Mesothelial cell of epicardium (in vitro differentiated cells): Measurements from ENCODE around the gene PTCD2. TPM values are rescaled to one million over a fixed set of nuclear protein-coding genes. Genes with fewer than 3 reads are reported as not detected.
A peak's percentile ranks its signal among the peaks of the same experiment; 100 is the strongest.

Experiments used
- DNase-seq, 2 experiments: peaks; one replicate each; pipeline ENCODE4 v3.0.0; 2021; ENCODE audit warnings: low spot score in 2 of 2; ENCODE audit not compliant: unreplicated experiment in 2 of 2
- H3K27ac Mint-ChIP-seq: 2 replicates; pipeline ENCODE4 v1.8.0; 2021; ENCODE audit warnings: mixed read lengths
- H3K27me3 Mint-ChIP-seq: 2 replicates; pipeline ENCODE4 v1.8.0; 2021; ENCODE audit warnings: low read depth, mixed read lengths
- H3K36me3 Mint-ChIP-seq: 2 replicates; pipeline ENCODE4 v1.8.0; 2021; ENCODE audit warnings: mixed read lengths
- H3K4me1 Mint-ChIP-seq: 2 replicates; pipeline ENCODE4 v1.8.0; 2021; ENCODE audit warnings: mixed read lengths
- H3K4me3 Mint-ChIP-seq: 2 replicates; pipeline ENCODE4 v1.8.0; 2021; ENCODE audit warnings: mild to moderate bottlenecking, moderate library complexity, mixed read lengths
- H3K9me3 Mint-ChIP-seq: 2 replicates; pipeline ENCODE4 v1.8.0; 2021; ENCODE audit warnings: mixed read lengths
- total RNA-seq: library from RNA; stranded (reverse); gene quantifications from 3 replicates; pipeline ENCODE4 v1.2.1, GENCODE V29; 2021
- TF ChIP-seq, protein P1 (sequence below): fragments of 200-600 bp; sonication (generic); IDR thresholded peaks from one replicate; pipeline ENCODE4 v1.5.0; 2021; ENCODE audit warnings: antibody characterized with exemption; ENCODE audit not compliant: unreplicated experiment

The PTCD2 gene, protein sequence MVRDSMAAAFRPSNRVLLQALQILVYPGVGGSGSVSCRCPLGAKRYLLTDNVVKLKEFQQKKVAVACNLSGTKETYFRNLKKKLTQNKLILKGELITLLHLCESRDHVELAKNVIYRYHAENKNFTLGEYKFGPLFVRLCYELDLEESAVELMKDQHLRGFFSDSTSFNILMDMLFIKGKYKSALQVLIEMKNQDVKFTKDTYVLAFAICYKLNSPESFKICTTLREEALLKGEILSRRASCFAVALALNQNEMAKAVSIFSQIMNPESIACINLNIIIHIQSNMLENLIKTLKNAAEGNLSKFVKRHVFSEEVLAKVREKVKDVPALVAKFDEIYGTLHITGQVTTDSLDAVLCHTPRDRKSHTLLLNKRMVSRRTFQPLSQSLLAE
- 12.2 to 14.5 TPM (median 13.6 TPM) in 3 replicates for total RNA-seq

DNA sequence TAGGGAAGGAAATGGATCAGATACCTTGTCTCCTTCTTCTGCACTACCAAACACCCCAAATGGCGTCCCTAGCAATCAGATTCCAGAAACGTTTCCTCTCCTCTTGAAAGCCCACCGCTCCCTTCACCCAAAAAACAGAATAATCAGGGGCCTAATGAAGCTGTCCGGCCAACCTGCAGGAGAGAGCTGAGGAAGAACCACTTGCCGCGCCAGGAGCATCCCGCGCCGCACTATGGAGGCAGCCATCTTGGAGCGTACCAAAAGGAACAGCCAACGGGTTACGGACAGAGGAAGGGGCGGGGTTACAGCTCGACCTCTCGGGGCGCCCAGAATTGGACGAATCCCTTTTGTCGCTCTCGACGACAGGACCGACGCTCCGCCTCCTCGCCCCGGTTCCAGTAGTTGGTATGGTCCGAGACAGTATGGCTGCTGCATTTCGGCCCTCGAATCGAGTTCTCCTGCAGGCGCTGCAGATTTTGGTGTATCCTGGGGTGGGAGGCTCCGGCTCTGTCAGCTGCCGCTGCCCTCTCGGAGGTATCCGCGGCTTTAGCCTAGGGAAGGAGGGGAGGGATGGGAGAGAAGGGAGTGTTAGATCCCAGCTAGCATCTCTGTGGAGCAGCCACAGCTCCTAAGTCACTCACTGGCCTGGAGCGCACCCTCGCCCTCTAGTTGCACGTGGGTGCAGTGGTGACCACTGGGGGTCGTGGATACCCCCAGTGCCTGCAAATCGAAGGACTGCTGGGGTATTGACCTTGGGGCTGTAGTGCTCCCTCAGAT lies at the start of gene PTCD2, which contains the start of gene MRPS27:
TSS of gene PTCD2 (plus strand) at position 398 of the 777 bp plus-strand sequence. CDS start at position 408, 10 bp downstream.
TSS of gene MRPS27 (minus strand) at position 265 of the 777 bp plus-strand sequence. CDS start at position 246, 19 bp downstream.
- TF ChIP-seq, protein P1, sequence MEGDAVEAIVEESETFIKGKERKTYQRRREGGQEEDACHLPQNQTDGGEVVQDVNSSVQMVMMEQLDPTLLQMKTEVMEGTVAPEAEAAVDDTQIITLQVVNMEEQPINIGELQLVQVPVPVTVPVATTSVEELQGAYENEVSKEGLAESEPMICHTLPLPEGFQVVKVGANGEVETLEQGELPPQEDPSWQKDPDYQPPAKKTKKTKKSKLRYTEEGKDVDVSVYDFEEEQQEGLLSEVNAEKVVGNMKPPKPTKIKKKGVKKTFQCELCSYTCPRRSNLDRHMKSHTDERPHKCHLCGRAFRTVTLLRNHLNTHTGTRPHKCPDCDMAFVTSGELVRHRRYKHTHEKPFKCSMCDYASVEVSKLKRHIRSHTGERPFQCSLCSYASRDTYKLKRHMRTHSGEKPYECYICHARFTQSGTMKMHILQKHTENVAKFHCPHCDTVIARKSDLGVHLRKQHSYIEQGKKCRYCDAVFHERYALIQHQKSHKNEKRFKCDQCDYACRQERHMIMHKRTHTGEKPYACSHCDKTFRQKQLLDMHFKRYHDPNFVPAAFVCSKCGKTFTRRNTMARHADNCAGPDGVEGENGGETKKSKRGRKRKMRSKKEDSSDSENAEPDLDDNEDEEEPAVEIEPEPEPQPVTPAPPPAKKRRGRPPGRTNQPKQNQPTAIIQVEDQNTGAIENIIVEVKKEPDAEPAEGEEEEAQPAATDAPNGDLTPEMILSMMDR, result no peak
- peak within 1 kb of the TSS; percentile 93 for H3K4me3 Mint-ChIP-seq
- peaks cover 18% of the 10 kb centered on the region for H3K4me1 Mint-ChIP-seq
- H3K27ac Mint-ChIP-seq, result peak within 1 kb of the TSS; percentile 94
- no peaks in the 10 kb centered on the region for H3K27me3 Mint-ChIP-seq
- peaks cover 16% of the 10 kb centered on the region for H3K36me3 Mint-ChIP-seq
- DNase-seq, result peak; percentile 87 to 89
- no peaks in the 10 kb centered on the region for H3K9me3 Mint-ChIP-seq

DNA sequence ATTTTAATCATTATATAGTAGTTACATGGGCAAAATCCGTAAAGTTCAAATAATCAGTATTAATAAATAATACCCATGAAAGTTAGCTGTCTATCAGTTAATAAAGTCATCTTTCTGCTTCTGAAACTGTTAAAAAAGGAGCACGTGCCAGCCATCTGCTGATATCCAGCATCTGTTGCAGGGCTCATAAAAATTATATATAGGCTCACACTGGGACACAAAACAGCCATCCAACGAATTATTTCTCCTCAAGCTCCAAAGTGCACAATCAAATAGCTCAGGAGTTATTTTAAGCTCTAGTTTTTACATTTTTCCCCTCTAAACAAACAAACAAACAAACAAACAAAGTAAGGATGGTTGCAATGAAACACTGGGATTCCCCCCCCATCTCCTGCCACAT lies 48.5 kb upstream of the PTCD2 start:
- no peak overlapping the region for H3K4me3 Mint-ChIP-seq
- TF ChIP-seq, protein P1, result no peak
- H3K9me3 Mint-ChIP-seq, result peaks cover 29% of the 10 kb centered on the region
- DNase-seq, result no peak
- peak overlapping the region; percentile 60 for H3K27ac Mint-ChIP-seq
- no peaks in the 10 kb centered on the region for H3K27me3 Mint-ChIP-seq
- peaks cover 38% of the 10 kb centered on the region for H3K36me3 Mint-ChIP-seq
- H3K4me1 Mint-ChIP-seq, result peaks cover 23% of the 10 kb centered on the region

DNA sequence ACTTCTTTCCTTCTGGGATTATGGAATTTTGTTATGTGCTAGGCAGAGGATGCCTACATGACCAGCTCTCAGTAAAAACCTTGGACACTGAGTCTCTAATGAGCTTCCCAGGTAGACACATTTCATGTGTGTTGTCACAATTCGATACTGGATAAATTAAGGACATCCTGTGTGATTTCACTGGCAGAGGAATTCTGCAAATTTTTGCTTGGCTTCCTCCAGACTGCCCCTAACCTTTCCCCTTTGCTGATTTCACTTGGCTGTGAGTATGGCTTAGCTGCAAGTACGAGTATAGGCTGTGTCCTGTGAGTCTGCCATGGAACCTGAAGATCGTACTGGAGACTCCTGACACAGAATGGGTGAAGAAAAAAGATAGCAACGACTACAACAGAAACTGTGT lies 47.8 kb upstream of the PTCD2 start:
- H3K4me1 Mint-ChIP-seq, result peaks cover 17% of the 10 kb centered on the region
- peaks cover 29% of the 10 kb centered on the region for H3K9me3 Mint-ChIP-seq
- peak overlapping the region; percentile 17 for H3K27ac Mint-ChIP-seq
- H3K36me3 Mint-ChIP-seq, result peaks cover 43% of the 10 kb centered on the region
- no peak overlapping the region for H3K4me3 Mint-ChIP-seq
- DNase-seq, result no peak
- TF ChIP-seq, protein P1, result no peak
- no peaks in the 10 kb centered on the region for H3K27me3 Mint-ChIP-seq

DNA sequence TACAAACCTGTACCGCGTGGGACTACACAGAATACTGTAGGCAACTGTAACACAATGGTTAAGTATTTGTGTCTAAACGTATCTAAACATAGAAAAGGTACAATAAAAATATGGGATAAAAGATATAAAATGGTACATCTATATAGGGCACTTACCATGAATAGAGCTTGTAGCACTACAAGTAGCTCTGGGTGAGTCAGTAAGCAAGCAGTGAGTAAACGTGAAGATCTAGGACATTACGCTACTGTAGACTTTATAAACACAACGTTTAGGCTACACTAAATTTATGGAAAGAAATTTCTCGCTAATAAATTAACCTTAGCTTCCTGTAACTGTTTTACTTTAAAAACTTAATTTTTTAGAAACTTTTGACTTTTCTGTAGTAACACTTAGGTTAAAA lies 46.6 kb upstream of the PTCD2 start:
- Mint-ChIP-seq H3K27ac (no peak overlapping the region), H3K36me3 (peaks cover 52% of the 10 kb centered on the region), H3K4me3 (no peak overlapping the region), H3K27me3 (no peaks in the 10 kb centered on the region), H3K4me1 (peaks cover 7% of the 10 kb centered on the region), H3K9me3 (peaks cover 32% of the 10 kb centered on the region)
- TF ChIP-seq, protein P1, result no peak
- DNase-seq, result no peak

DNA sequence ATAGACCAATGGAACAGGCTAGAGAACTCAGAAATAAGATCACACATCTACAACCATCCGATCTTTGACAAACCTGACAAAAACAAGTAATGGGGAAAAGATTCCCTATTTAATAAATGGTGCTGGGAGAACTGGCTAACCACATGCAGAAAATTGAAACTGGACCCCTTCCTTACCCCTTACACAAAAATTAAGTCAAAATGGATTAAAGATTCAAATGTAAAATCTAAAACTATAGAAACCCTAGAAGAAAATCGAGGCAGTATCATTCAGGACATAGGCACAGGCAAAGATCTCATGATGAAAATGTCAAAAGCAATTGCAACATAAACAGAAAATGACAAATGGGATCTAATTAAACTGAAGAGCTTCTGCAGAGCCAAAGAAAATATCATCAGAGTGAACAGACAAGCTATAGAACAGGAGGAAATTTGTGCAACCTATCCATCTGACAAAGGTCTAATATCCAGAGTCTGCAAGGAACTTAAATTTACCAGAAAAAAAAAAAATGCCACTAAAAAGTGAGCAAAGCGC lies 43.9 kb upstream of the PTCD2 start:
- Mint-ChIP-seq H3K27me3 (no peaks in the 10 kb centered on the region), H3K4me3 (no peak overlapping the region), H3K9me3 (peaks cover 18% of the 10 kb centered on the region), H3K27ac (no peak overlapping the region), H3K36me3 (peaks cover 41% of the 10 kb centered on the region), H3K4me1 (peaks cover 19% of the 10 kb centered on the region)
- TF ChIP-seq, protein P1, result no peak
- DNase-seq, result no peak
